ENCODE results near the gene CAST. TPM values are rescaled to one million over a fixed set of nuclear protein-coding genes. Genes with fewer than 3 reads are reported as not detected.

Gene CAST
- total RNA-seq, 2 experiments from 2014 or later: 124 to 131 TPM

DNA sequence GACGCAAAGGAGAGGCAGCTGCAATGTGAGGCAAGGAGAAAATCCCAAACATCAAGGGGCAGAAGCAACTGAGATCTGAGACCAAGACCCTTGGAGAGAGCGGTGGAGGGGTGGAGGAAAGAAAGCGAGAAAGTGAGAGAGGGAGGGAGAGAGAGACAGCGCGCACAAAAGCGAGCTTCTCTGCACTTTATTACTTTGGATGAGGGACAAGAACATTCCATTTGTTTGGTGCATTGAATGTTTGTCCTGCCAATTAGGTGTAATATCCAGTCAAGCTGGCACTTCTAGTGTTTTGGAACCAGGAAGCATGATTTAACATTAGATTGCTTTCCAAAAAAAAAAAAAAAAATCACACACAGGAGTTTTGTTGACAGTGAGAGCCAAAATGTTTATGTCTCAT lies 1.4 kb downstream of the CAST start:
- no peak overlapping the region for H3K27ac Mint-ChIP-seq
- no peaks in the 10 kb centered on the region for H3K9me3 Mint-ChIP-seq
- ATAC-seq (no peak), DNase-seq (no peak)
- POLR2A ChIA-PET: interaction anchor here (0.6 to 2.5 kb wide), 6 partner anchors 16 to 206 kb away, joined by 3 to 15 read pairs (median 4); partner anchors contain the start of gene ERAP1
- H3K4me3 Mint-ChIP-seq: peak overlapping the region; percentile 99
- peaks cover 4% of the 10 kb centered on the region for H3K27me3 Mint-ChIP-seq
- TF ChIP-seq, protein P1, sequence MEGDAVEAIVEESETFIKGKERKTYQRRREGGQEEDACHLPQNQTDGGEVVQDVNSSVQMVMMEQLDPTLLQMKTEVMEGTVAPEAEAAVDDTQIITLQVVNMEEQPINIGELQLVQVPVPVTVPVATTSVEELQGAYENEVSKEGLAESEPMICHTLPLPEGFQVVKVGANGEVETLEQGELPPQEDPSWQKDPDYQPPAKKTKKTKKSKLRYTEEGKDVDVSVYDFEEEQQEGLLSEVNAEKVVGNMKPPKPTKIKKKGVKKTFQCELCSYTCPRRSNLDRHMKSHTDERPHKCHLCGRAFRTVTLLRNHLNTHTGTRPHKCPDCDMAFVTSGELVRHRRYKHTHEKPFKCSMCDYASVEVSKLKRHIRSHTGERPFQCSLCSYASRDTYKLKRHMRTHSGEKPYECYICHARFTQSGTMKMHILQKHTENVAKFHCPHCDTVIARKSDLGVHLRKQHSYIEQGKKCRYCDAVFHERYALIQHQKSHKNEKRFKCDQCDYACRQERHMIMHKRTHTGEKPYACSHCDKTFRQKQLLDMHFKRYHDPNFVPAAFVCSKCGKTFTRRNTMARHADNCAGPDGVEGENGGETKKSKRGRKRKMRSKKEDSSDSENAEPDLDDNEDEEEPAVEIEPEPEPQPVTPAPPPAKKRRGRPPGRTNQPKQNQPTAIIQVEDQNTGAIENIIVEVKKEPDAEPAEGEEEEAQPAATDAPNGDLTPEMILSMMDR (IDR thresholded peaks at IDR 0.05): no peak
- intact Hi-C loops (cut with micrococcal nuclease): loop anchor here (5.0 kb wide), 2 partner anchors 39 to 519 kb away; partner anchors contain the start of gene RIOK2
- H3K36me3 Mint-ChIP-seq (ENCODE audit: low read depth): no peaks in the 10 kb centered on the region
- H3K4me1 Mint-ChIP-seq (ENCODE audit: low read depth): peaks cover 51% of the 10 kb centered on the region
- CTCF ChIA-PET: interaction anchor here (0.8 to 1.6 kb wide), 4 partner anchors 21 to 804 kb away, joined by 3 to 11 read pairs (median 4); no protein-coding TSS in a partner anchor

DNA sequence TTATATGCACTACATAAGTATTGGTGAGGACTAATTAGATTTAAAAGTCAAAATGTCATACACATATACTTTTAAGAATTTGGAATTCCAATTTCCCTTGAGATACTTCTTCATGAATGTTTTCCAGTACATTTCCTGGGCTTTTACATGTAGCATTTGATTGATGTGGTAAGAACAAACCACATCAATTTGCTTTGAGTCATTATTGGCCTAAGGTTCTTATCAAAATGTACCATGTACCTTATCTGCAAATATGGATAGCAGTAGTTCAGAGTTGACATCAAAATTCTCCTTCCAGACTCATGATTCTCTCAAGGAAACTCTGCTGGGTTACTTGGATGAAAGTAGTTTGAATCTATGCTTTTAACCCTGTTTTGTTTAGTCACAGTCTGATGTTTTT lies 2.5 kb downstream of the CAST start:
- POLR2A ChIA-PET: interaction anchor here (0.6 to 0.7 kb wide), 2 partner anchors 8 to 466 kb away, joined by 3 read pairs; no protein-coding TSS in a partner anchor
- Mint-ChIP-seq H3K36me3 (ENCODE audit: low read depth) (no peaks in the 10 kb centered on the region), H3K4me1 (ENCODE audit: low read depth) (peaks cover 54% of the 10 kb centered on the region), H3K4me3 (no peak overlapping the region), H3K9me3 (no peaks in the 10 kb centered on the region), H3K27ac (no peak overlapping the region), H3K27me3 (peaks cover 4% of the 10 kb centered on the region)
- ATAC-seq: no peak
- DNase-seq: no peak
- intact Hi-C loops (cut with micrococcal nuclease): loop anchor here (5.0 kb wide), 2 partner anchors 38 to 518 kb away; partner anchors contain the start of gene RIOK2
- CTCF ChIA-PET: no interaction called here
- TF ChIP-seq, protein P1 (IDR thresholded peaks at IDR 0.05): no peak

DNA sequence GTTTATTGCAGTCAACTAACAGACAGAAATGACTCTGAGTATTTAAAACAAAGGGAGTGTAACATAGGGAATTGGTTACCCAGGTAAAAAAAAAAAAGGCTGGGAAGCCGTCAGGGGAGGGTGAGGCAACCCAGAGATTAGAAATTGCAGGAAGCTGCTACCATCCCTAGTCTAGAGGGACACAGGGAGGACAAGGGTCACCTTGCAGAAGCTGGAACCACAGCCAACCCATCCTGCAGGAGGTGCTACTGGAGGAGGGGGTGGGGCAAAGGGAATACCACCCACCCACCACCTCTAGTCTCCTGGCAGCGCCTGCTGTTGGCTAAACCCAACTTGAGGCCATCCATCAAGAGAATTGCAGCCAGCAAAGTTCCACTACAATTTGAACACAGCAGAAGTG lies 6.5 kb downstream of the CAST start:
- no peak for DNase-seq
- Mint-ChIP-seq H3K4me3 (no peak overlapping the region), H3K27me3 (no peaks in the 10 kb centered on the region), H3K27ac (no peak overlapping the region), H3K9me3 (no peaks in the 10 kb centered on the region), H3K4me1 (ENCODE audit: low read depth) (peaks cover 44% of the 10 kb centered on the region), H3K36me3 (ENCODE audit: low read depth) (peaks cover 3% of the 10 kb centered on the region)
- ChIA-PET POLR2A (no interaction called here), CTCF (interaction anchor here (1.4 kb wide), 1 partner anchor 34 kb away, joined by 3 read pairs; no protein-coding TSS in a partner anchor)
- TF ChIP-seq, protein P1 (IDR thresholded peaks at IDR 0.05): no peak
- no peak for ATAC-seq
- intact Hi-C loops (cut with micrococcal nuclease): no loop called here

DNA sequence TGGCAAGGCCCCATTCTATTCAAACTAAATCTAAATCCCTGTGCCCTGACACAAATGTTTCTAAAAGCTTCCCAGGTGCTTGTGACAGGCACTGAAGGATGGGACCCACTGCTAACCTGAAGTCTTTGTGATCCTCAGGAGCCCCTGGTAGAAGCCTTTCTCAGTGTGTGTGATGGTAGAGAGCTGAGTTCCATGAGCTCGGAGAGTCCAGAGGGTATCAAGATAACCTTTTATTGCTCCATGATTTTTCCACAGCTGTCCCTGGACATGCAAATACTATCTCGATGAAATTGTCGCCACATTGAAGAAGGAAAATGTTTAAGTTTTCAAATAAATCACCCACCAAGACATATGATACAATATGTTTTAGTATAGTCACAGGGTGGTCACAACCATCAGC lies 7.7 kb downstream of the CAST start:
- Mint-ChIP-seq H3K9me3 (no peaks in the 10 kb centered on the region), H3K27ac (no peak overlapping the region), H3K4me3 (no peak overlapping the region), H3K27me3 (no peaks in the 10 kb centered on the region), H3K36me3 (ENCODE audit: low read depth) (peaks cover 3% of the 10 kb centered on the region), H3K4me1 (ENCODE audit: low read depth) (peaks cover 35% of the 10 kb centered on the region)
- TF ChIP-seq, protein P1 (IDR thresholded peaks at IDR 0.05): no peak
- ChIA-PET POLR2A (no interaction called here), CTCF (interaction anchor here (1.1 kb wide), 1 partner anchor 34 kb away, joined by 4 read pairs; no protein-coding TSS in a partner anchor)
- intact Hi-C loops (cut with micrococcal nuclease): no loop called here
- no peak for DNase-seq
- no peak for ATAC-seq

DNA sequence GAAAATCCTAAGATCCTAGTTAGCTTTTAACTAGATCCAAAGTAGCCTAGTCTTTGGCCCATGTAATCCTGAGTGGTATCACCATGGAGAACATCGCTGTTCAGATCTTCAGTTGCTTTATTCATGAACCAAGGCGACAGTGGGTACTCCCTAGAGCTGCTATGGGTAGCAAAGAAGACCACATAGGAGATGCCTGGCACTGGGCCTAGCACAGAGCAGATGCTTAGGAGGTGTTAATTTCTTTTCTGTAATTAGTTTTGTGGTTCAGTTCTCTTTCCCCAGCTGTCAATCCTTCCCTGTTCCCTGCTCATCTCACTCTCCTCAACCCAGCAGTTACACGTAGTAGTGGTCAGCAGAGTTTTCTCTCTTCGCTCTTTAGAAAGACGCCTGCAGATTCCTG lies 9.3 kb downstream of the CAST start:
- no peak for ATAC-seq
- TF ChIP-seq, protein P1 (IDR thresholded peaks at IDR 0.05): no peak
- Mint-ChIP-seq H3K4me1 (ENCODE audit: low read depth) (peaks cover 26% of the 10 kb centered on the region), H3K27me3 (no peaks in the 10 kb centered on the region), H3K27ac (no peak overlapping the region), H3K9me3 (no peaks in the 10 kb centered on the region), H3K36me3 (ENCODE audit: low read depth) (peaks cover 7% of the 10 kb centered on the region), H3K4me3 (no peak overlapping the region)
- intact Hi-C loops (cut with micrococcal nuclease): no loop called here
- ChIA-PET POLR2A (interaction anchor here (1.1 kb wide), 1 partner anchor 10 kb away, joined by 3 read pairs; no protein-coding TSS in a partner anchor), CTCF (interaction anchor here (1.1 to 1.8 kb wide), 3 partner anchors 11 to 57 kb away, joined by 3 to 5 read pairs (median 5); no protein-coding TSS in a partner anchor)
- no peak for DNase-seq
